ENCODE measurements around the gene GTF2F2.

- TF ChIP-seq POLR2A (IDR thresholded peaks at IDR 0.05): no peak
- TF ChIP-seq CTCF (IDR thresholded peaks at IDR 0.05): no peak
Measured at GRCh38 chr13:45254396-45254795, 134.1 kb downstream of the GTF2F2 start.

Data from testis (tissue), 2 donors.